CD14-positive monocyte (primary cell): ENCODE results near the gene GALNT12. TPM values are rescaled to one million over a fixed set of nuclear protein-coding genes. Genes with fewer than 3 reads are reported as not detected.

Experiments used
- DNase-seq, 3 donors: peaks; one replicate each; pipeline ENCODE4 v3.0.0-alpha.2; 2011 to 2022
- H2AFZ ChIP-seq: 2 replicates; pipeline ENCODE4 v1.6.0; 2012; ENCODE audit warnings: mild to moderate bottlenecking, low read depth, low read length, inconsistent platforms; ENCODE audit not compliant: insufficient read depth, poor library complexity, severe bottlenecking
- H3K27ac ChIP-seq, 2 donors: 1 replicate in 1 of 2; 2 replicates in 1 of 2; pipeline ENCODE4 v1.5.1; 2012 to 2013; ENCODE audit warnings: low read length in 2 of 2, control low read depth in 1 of 2, inconsistent platforms in 1 of 2, low read depth in 1 of 2, mild to moderate bottlenecking in 1 of 2
- H3K27me3 ChIP-seq, 2 donors: one replicate each; pipeline versions ENCODE4 v1.6.0 to v1.6.1; 2011 to 2013; ENCODE audit warnings: low read length in 2 of 2; ENCODE audit not compliant: control insufficient read depth in 2 of 2, insufficient read depth in 2 of 2
- H3K36me3 ChIP-seq, 2 donors: replicated peaks in 1 of 2; 1 replicate in 1 of 2; 2 replicates in 1 of 2; pipeline versions ENCODE4 v1.5.1 to v1.6.1; 2012 to 2013; ENCODE audit warnings: low read length in 2 of 2, control low read depth in 1 of 2, inconsistent platforms in 1 of 2, mild to moderate bottlenecking in 1 of 2; ENCODE audit not compliant: insufficient read depth in 2 of 2, control insufficient read depth in 1 of 2
- H3K4me1 ChIP-seq, 2 donors: 1 replicate in 1 of 2; 2 replicates in 1 of 2; pipeline versions ENCODE4 v1.5.1 to v1.6.1; 2012 to 2013; ENCODE audit warnings: low read length in 2 of 2, control low read depth in 1 of 2, inconsistent platforms in 1 of 2, mild to moderate bottlenecking in 1 of 2, moderate library complexity in 1 of 2; ENCODE audit not compliant: insufficient read depth in 2 of 2, control insufficient read depth in 1 of 2
- H3K4me2 ChIP-seq: replicated peaks from 2 replicates; pipeline ENCODE3; 2012; ENCODE audit warnings: low read length, moderate library complexity, mild to moderate bottlenecking; ENCODE audit not compliant: poor library complexity, severe bottlenecking; ENCODE audit errors: extremely low read depth
- H3K4me3 ChIP-seq, 3 experiments: fragments of 200-600 bp in 1 of 3; sonication (generic) in 1 of 3; replicated peaks in 1 of 3; 1 replicate in 2 of 3; 2 replicates in 1 of 3; pipeline ENCODE4 v1.5.1; 2011 to 2013; ENCODE audit warnings: low read length in 3 of 3, mild to moderate bottlenecking in 3 of 3, control low read depth in 2 of 3, low read depth in 2 of 3, inconsistent platforms in 1 of 3, moderate library complexity in 1 of 3
- H3K79me2 ChIP-seq: 2 replicates; pipeline ENCODE4 v1.6.0; 2012; ENCODE audit warnings: mild to moderate bottlenecking, control low read depth, inconsistent platforms, low read length, moderate library complexity; ENCODE audit not compliant: insufficient read depth
- H3K9ac ChIP-seq: 2 replicates; pipeline ENCODE4 v1.6.0; 2017; ENCODE audit warnings: low read length, mild to moderate bottlenecking; ENCODE audit not compliant: insufficient read depth, poor library complexity, severe bottlenecking
- H3K9me3 ChIP-seq, 2 donors: replicated peaks in 1 of 2; 1 replicate in 1 of 2; 2 replicates in 1 of 2; pipeline versions ENCODE4 v1.5.1 to v1.6.1; 2012 to 2013; ENCODE audit warnings: low read length in 2 of 2, control low read depth in 1 of 2; ENCODE audit not compliant: control insufficient read depth in 1 of 2, insufficient read depth in 1 of 2
- H4K20me1 ChIP-seq: 2 replicates; pipeline ENCODE4 v1.6.0; 2012; ENCODE audit warnings: mild to moderate bottlenecking, low read length, control low read depth, moderate library complexity; ENCODE audit not compliant: insufficient read depth
- H3K27ac Mint-ChIP-seq, 7 donors: one replicate each; pipeline ENCODE4 v1.8.0; 2020; ENCODE audit warnings: mild to moderate bottlenecking in 7 of 7, mixed read lengths in 7 of 7, moderate library complexity in 6 of 7, inconsistent platforms in 2 of 7
- H3K27me3 Mint-ChIP-seq, 3 donors: one replicate each; pipeline ENCODE4 v1.8.0; 2021 to 2022; ENCODE audit warnings: low read depth in 3 of 3, mild to moderate bottlenecking in 3 of 3, mixed read lengths in 3 of 3, moderate library complexity in 3 of 3, inconsistent platforms in 1 of 3
- H3K36me3 Mint-ChIP-seq, 2 donors: one replicate each; pipeline ENCODE4 v1.8.0; 2020; ENCODE audit warnings: mixed read lengths in 2 of 2, inconsistent platforms in 1 of 2, mild to moderate bottlenecking in 1 of 2
- H3K4me1 Mint-ChIP-seq: one replicate; pipeline ENCODE4 v1.8.0; 2020; ENCODE audit warnings: mild to moderate bottlenecking, mixed read lengths
- H3K4me3 Mint-ChIP-seq, 2 donors: one replicate each; pipeline ENCODE4 v1.8.0; 2020; ENCODE audit warnings: mild to moderate bottlenecking in 2 of 2, mixed read lengths in 2 of 2, moderate library complexity in 1 of 2
- H3K9me3 Mint-ChIP-seq, 7 donors: one replicate each; pipeline ENCODE4 v1.8.0; 2020 to 2022; ENCODE audit warnings: mixed read lengths in 7 of 7, mild to moderate bottlenecking in 6 of 7, moderate library complexity in 6 of 7, inconsistent platforms in 2 of 7
- WGBS: methylation state at CpG from one replicate; pipeline ENCODE4 v1.1.5; 2013; ENCODE audit warnings: missing lambda C conversion rate; ENCODE audit not compliant: insufficient coverage; 5-methylcytosine and 5-hydroxymethylcytosine counted together
- intact Hi-C, 2 donors: fragments of 100-400 bp; cut with micrococcal nuclease; formaldehyde crosslinking; loops; one replicate each; pipeline versions ENCODE4 v1.15.0 to v1.15.1; 2023
- polyA plus RNA-seq, 3 donors: library from polyadenylated mRNA; depleted of rRNA in 1 of 3; unstranded in 2 of 3; stranded (reverse) in 1 of 3; fragments of 300-500 nt in 2 of 3; fragments of >200 nt in 1 of 3; fragmentation: Illumina TruSeq in 2 of 3; gene quantifications; 1 replicate in 2 of 3; 2 replicates in 1 of 3; pipeline ENCODE4 v1.2.3, GENCODE V29; 2012 to 2021
- TF ChIP-seq, protein P1 (sequence below): fragments of 200-600 bp; IDR thresholded peaks from one replicate; pipeline ENCODE4 v1.8.0; 2022; ENCODE audit warnings: antibody characterized with exemption, mild to moderate bottlenecking

Gene GALNT12
- polyA plus RNA-seq, 3 donors: 0.16 TPM; not detected in 2

DNA sequence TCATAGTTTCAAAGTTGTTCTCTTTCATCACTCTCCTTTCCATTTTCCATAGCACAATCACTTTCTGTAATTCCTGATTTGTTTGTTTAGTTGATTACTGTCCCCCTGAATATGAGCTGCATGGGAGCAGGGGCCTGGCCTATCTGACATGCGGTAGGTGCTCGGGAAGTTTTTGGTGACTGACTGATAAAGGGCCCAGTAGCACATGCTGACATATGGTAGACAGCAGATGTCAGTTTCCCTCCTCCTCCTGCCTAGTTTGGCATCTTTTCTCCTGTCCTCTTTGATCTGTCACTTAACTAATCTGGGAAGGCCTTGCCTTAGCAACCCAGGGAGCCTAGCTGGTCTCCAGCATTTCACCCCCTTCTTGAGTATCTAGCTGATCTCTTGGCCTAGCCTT is 14.4 kb downstream of the GALNT12 start:
- H3K36me3 Mint-ChIP-seq: no peaks in the 10 kb centered on the region
- Histone ChIP-seq H3K4me2 (no peak overlapping the region), H3K4me3 (no peak overlapping the region), H2AFZ (no peak overlapping the region), H3K79me2 (no peaks in the 10 kb centered on the region), H3K4me1 (no peaks in the 10 kb centered on the region), H3K9me3 (peaks cover 6 to 12% of the 10 kb centered on the region in 2 donors), H4K20me1 (no peaks in the 10 kb centered on the region), H3K27me3 (no peaks in the 10 kb centered on the region), H3K27ac (no peak overlapping the region), H3K36me3 (no peaks in the 10 kb centered on the region), H3K9ac (no peak overlapping the region)
- peak overlapping the region in 1 of 7 donors; percentile 57 for H3K27ac Mint-ChIP-seq
- TF ChIP-seq, protein P1, sequence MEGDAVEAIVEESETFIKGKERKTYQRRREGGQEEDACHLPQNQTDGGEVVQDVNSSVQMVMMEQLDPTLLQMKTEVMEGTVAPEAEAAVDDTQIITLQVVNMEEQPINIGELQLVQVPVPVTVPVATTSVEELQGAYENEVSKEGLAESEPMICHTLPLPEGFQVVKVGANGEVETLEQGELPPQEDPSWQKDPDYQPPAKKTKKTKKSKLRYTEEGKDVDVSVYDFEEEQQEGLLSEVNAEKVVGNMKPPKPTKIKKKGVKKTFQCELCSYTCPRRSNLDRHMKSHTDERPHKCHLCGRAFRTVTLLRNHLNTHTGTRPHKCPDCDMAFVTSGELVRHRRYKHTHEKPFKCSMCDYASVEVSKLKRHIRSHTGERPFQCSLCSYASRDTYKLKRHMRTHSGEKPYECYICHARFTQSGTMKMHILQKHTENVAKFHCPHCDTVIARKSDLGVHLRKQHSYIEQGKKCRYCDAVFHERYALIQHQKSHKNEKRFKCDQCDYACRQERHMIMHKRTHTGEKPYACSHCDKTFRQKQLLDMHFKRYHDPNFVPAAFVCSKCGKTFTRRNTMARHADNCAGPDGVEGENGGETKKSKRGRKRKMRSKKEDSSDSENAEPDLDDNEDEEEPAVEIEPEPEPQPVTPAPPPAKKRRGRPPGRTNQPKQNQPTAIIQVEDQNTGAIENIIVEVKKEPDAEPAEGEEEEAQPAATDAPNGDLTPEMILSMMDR: no peak
- no CpG with 5 or more reads among the region's 2 CpGs for WGBS
- DNase-seq: no peak
- H3K27me3 Mint-ChIP-seq: no peaks in the 10 kb centered on the region
- intact Hi-C loops: no loop called here
- H3K4me1 Mint-ChIP-seq: peaks cover 2% of the 10 kb centered on the region
- peaks cover 0 to 15% (median 11%) of the 10 kb centered on the region in 7 donors for H3K9me3 Mint-ChIP-seq
- H3K4me3 Mint-ChIP-seq: no peak overlapping the region

DNA sequence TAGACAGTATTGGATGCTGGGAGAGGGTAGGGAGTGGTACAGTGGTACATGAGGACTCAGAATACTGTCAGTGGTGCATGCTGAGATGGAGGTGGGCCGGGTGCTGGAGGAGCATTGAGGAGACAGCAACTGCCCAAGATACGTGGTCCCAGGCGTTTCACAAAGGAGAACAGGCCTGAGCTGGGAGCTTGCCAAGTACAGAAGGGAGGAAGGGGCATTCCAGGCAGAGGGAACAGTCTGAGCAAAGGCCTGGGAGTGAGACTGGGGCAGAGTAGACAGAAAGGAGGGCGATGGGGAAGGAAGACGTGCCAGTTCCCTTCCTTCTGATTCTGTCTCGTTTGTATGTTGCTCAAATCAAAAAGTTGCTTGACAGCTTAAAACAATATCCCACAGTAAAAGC is 15.2 kb downstream of the GALNT12 start:
- H3K27ac Mint-ChIP-seq: no peak overlapping the region

More for the DNA sequence above, 15.2 kb downstream of the GALNT12 start:
- H3K27me3 ChIP-seq: no peaks in the 10 kb centered on the region
- H3K27ac ChIP-seq: no peak overlapping the region
- H3K79me2 ChIP-seq: no peaks in the 10 kb centered on the region
- no peak overlapping the region for H3K4me3 Mint-ChIP-seq
- peaks cover 2% of the 10 kb centered on the region for H3K4me1 Mint-ChIP-seq
- peaks cover 0 to 15% (median 11%) of the 10 kb centered on the region in 7 donors for H3K9me3 Mint-ChIP-seq
- H3K9ac ChIP-seq: no peak overlapping the region
- peaks cover 0 to 2% (median 1%) of the 10 kb centered on the region in 3 donors for H3K27me3 Mint-ChIP-seq
- intact Hi-C loops: no loop called here
- DNase-seq: no peak
- H3K36me3 ChIP-seq: no peaks in the 10 kb centered on the region
- H3K9me3 ChIP-seq: peaks cover 6 to 12% of the 10 kb centered on the region in 2 donors
- H3K4me3 ChIP-seq: no peak overlapping the region
- 75% methylated on average over 4 of the region's 6 CpGs for WGBS
- no peak overlapping the region for H3K4me2 ChIP-seq
- TF ChIP-seq, protein P1: no peak
- no peaks in the 10 kb centered on the region for H3K36me3 Mint-ChIP-seq
- no peak overlapping the region for H2AFZ ChIP-seq
- H3K4me1 ChIP-seq: no peaks in the 10 kb centered on the region
- H4K20me1 ChIP-seq: no peaks in the 10 kb centered on the region
